Astrocyte (in vitro differentiated cells and primary cell): ENCODE measurements around the gene C1QL2. TPM values are rescaled to one million over a fixed set of nuclear protein-coding genes. Genes with fewer than 3 reads are reported as not detected.

Source experiments
- DNase-seq: peaks from one replicate; pipeline ENCODE4 v3.0.0-alpha.2; 2010; ENCODE audit warnings: low read depth
- FAIRE-seq: peaks from 2 replicates; lab custom pipeline; 2011; peaks lifted over from hg19 to GRCh38; lab: Jason Lieb, UNC
- H2AFZ ChIP-seq: 2 replicates; pipeline ENCODE4 v1.6.0; 2012; ENCODE audit warnings: low read depth, low read length, inconsistent platforms
- H3K27ac ChIP-seq: 2 replicates; pipeline ENCODE4 v1.5.1; 2011; ENCODE audit warnings: low read depth, low read length, inconsistent platforms
- H3K27me3 ChIP-seq: 2 replicates; pipeline ENCODE4 v1.6.0; 2011; ENCODE audit warnings: low read length, inconsistent platforms; ENCODE audit not compliant: insufficient read depth
- H3K36me3 ChIP-seq: 2 replicates; pipeline ENCODE4 v1.5.1; 2011; ENCODE audit warnings: low read length, inconsistent platforms; ENCODE audit not compliant: insufficient read depth
- H3K4me1 ChIP-seq: 2 replicates; pipeline ENCODE4 v1.5.1; 2011; ENCODE audit warnings: low read length, inconsistent platforms; ENCODE audit not compliant: insufficient read depth
- H3K4me2 ChIP-seq: 2 replicates; pipeline ENCODE4 v1.6.0; 2012; ENCODE audit warnings: low read length, inconsistent platforms
- H3K4me3 ChIP-seq: 2 replicates; pipeline ENCODE4 v1.5.1; 2011; ENCODE audit warnings: low read depth, mild to moderate bottlenecking, low read length, inconsistent platforms; ENCODE audit not compliant: insufficient read depth
- H3K79me2 ChIP-seq: 2 replicates; pipeline ENCODE4 v1.6.0; 2012; ENCODE audit warnings: mild to moderate bottlenecking, low read length, inconsistent platforms; ENCODE audit not compliant: insufficient read depth
- H3K9ac ChIP-seq: 2 replicates; pipeline ENCODE4 v1.6.0; 2012; ENCODE audit warnings: mild to moderate bottlenecking, low read length, inconsistent platforms
- H3K9me3 ChIP-seq: 2 replicates; pipeline ENCODE4 v1.5.1; 2012; ENCODE audit warnings: low read depth, mild to moderate bottlenecking, low read length, inconsistent platforms; ENCODE audit not compliant: insufficient read depth
- H4K20me1 ChIP-seq: 2 replicates; pipeline ENCODE4 v1.6.0; 2012; ENCODE audit warnings: low read length, inconsistent platforms; ENCODE audit not compliant: insufficient read depth
- H3K27ac Mint-ChIP-seq: one replicate; pipeline ENCODE4 v1.8.0; 2021; ENCODE audit warnings: mild to moderate bottlenecking, mixed read lengths; ENCODE audit not compliant: unreplicated experiment
- H3K27me3 Mint-ChIP-seq: one replicate; pipeline ENCODE4 v1.8.0; 2021; ENCODE audit warnings: low read depth, mixed read lengths; ENCODE audit not compliant: unreplicated experiment
- H3K36me3 Mint-ChIP-seq: one replicate; pipeline ENCODE4 v1.8.0; 2021; ENCODE audit warnings: low read depth, mixed read lengths; ENCODE audit not compliant: unreplicated experiment
- H3K4me1 Mint-ChIP-seq: one replicate; pipeline ENCODE4 v1.8.0; 2021; ENCODE audit warnings: low read depth, mixed read lengths; ENCODE audit not compliant: unreplicated experiment
- H3K4me3 Mint-ChIP-seq: one replicate; pipeline ENCODE4 v1.8.0; 2021; ENCODE audit warnings: mild to moderate bottlenecking, moderate library complexity, mixed read lengths; ENCODE audit not compliant: unreplicated experiment
- H3K9me3 Mint-ChIP-seq: one replicate; pipeline ENCODE4 v1.8.0; 2021; ENCODE audit warnings: mild to moderate bottlenecking, mixed read lengths; ENCODE audit not compliant: unreplicated experiment
- EZH2 ChIP-seq: IDR thresholded peaks from 2 replicates; pipeline ENCODE4 v1.6.1; 2012; ENCODE audit warnings: mild to moderate bottlenecking, low read length, inconsistent platforms; ENCODE audit not compliant: insufficient read depth
- total RNA-seq: library from RNA; stranded (reverse); gene quantifications from 2 replicates; pipeline ENCODE4 v1.2.1, GENCODE V29; 2021
- TF ChIP-seq, protein P1 (sequence below): IDR thresholded peaks from 2 replicates; pipeline ENCODE4 v1.5.1; 2011; ENCODE audit warnings: low read depth, mild to moderate bottlenecking, inconsistent platforms, low read length, moderate library complexity; ENCODE audit not compliant: insufficient read depth

Gene C1QL2
- total RNA-seq, 1 donor from 2014 or later: 0.20 TPM

DNA sequence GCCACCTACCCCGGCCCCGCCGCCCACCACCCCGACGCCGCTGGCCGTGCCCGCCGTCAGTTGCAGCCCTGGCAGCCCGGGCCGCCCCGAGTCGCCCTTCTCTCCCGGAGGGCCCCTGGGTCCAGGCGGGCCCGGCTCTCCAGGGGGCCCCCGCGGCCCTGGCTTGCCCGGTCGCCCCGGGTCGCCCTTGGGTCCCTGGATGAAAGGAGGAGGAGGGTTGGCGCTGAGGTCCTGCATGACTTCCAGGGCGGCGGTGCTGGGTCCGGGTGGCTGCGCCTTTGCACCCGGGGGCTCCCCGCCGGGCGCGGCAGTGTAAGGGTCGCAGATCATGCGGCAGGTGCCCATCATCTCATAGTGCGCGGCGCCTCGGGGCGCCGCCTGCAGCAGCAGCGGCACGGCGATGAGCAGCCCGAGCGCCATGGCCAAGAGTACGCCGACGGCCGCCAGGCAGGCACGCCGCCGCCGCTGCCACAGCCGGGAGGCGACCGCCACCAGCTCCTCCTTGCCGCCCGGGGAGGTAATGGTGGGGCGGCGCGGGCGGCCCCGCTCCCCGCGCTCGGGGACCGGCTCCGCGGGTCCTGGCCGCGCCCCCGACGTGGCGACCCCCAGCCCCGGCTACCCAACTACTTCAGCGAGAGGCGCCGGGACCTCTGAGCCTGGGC is 570 bp downstream of the C1QL2 start:
- Histone ChIP-seq H3K4me2 (peak overlapping the region; percentile 50), H4K20me1 (no peaks in the 10 kb centered on the region), H3K4me1 (no peaks in the 10 kb centered on the region), H3K9me3 (no peaks in the 10 kb centered on the region), H3K79me2 (no peaks in the 10 kb centered on the region), H2AFZ (no peak overlapping the region), H3K36me3 (no peaks in the 10 kb centered on the region), H3K27ac (no peak overlapping the region), H3K27me3 (peaks cover 70% of the 10 kb centered on the region), H3K4me3 (no peak overlapping the region), H3K9ac (no peak overlapping the region)
- no peak for TF ChIP-seq EZH2
- TF ChIP-seq, protein P1, sequence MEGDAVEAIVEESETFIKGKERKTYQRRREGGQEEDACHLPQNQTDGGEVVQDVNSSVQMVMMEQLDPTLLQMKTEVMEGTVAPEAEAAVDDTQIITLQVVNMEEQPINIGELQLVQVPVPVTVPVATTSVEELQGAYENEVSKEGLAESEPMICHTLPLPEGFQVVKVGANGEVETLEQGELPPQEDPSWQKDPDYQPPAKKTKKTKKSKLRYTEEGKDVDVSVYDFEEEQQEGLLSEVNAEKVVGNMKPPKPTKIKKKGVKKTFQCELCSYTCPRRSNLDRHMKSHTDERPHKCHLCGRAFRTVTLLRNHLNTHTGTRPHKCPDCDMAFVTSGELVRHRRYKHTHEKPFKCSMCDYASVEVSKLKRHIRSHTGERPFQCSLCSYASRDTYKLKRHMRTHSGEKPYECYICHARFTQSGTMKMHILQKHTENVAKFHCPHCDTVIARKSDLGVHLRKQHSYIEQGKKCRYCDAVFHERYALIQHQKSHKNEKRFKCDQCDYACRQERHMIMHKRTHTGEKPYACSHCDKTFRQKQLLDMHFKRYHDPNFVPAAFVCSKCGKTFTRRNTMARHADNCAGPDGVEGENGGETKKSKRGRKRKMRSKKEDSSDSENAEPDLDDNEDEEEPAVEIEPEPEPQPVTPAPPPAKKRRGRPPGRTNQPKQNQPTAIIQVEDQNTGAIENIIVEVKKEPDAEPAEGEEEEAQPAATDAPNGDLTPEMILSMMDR: no peak
- Mint-ChIP-seq H3K27ac (no peak overlapping the region), H3K36me3 (no peaks in the 10 kb centered on the region), H3K4me1 (peaks cover 7% of the 10 kb centered on the region), H3K9me3 (peaks cover 2% of the 10 kb centered on the region), H3K4me3 (no peak overlapping the region), H3K27me3 (peaks cover 81% of the 10 kb centered on the region)
- DNase-seq (no peak), FAIRE-seq (no peak)

DNA sequence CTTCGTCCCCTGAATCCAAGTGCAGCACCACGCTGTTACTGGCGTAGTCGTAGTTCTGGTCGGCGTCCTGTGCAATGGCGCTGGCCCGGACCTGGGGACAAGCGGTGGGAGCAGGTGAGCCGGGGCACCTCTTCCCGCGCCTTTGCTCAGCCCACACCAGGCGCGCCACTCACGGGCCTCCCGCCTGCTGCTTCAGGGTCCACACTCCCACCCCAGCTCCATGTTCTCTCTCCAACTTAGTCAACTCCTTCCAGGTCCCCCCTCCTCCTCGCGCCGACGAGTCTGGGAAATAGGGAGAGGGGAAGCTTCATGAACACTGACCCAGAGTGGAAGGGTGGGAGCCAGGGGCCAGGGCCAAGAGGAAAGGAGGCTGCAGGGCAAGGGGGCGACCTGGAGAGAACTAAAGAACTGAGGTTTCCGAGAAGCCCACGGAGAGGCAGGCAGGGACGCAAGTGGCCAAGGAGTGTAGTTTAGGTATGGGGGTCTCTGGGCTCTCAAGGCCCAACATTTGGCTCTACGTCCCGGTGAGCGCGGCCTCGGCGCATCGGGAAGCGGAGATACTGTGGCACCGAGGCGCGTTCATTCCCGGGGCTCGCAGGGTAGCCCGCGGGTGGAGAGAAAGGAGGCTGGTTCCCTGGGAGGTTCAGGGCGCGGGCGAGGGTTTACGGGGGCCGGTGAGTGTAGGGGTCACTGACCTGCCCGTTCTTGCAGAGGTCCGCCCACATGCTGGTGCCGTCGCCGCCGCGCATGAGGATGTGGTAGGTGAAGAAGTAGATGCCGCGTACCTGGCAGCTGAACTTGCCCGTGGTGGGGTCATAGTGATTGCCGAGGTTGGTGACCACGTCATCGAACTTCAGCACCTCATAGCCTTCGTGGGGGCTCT is 1.4 kb downstream of the C1QL2 start:
- Histone ChIP-seq H3K36me3 (no peaks in the 10 kb centered on the region), H3K27ac (no peak overlapping the region), H3K27me3 (peaks cover 70% of the 10 kb centered on the region), H3K4me2 (no peak overlapping the region), H3K4me1 (no peaks in the 10 kb centered on the region), H3K9ac (no peak overlapping the region), H2AFZ (no peak overlapping the region), H3K79me2 (no peaks in the 10 kb centered on the region), H4K20me1 (no peaks in the 10 kb centered on the region), H3K4me3 (no peak overlapping the region), H3K9me3 (no peaks in the 10 kb centered on the region)
- Mint-ChIP-seq H3K27ac (no peak overlapping the region), H3K36me3 (no peaks in the 10 kb centered on the region), H3K9me3 (no peaks in the 10 kb centered on the region), H3K27me3 (peaks cover 81% of the 10 kb centered on the region), H3K4me3 (peak overlapping the region; percentile 50), H3K4me1 (peaks cover 7% of the 10 kb centered on the region)
- FAIRE-seq: no peak
- TF ChIP-seq, protein P1: no peak
- TF ChIP-seq EZH2: peak; percentile 6
- DNase-seq: no peak
